Measurements from ENCODE around the gene PLEKHD1.
"Not testable (repeated sequence)": the region's sequence is repeated elsewhere in the genome, so short reads cannot be mapped to it uniquely, and the experiment has no call there.

The PLEKHD1 gene

DNA sequence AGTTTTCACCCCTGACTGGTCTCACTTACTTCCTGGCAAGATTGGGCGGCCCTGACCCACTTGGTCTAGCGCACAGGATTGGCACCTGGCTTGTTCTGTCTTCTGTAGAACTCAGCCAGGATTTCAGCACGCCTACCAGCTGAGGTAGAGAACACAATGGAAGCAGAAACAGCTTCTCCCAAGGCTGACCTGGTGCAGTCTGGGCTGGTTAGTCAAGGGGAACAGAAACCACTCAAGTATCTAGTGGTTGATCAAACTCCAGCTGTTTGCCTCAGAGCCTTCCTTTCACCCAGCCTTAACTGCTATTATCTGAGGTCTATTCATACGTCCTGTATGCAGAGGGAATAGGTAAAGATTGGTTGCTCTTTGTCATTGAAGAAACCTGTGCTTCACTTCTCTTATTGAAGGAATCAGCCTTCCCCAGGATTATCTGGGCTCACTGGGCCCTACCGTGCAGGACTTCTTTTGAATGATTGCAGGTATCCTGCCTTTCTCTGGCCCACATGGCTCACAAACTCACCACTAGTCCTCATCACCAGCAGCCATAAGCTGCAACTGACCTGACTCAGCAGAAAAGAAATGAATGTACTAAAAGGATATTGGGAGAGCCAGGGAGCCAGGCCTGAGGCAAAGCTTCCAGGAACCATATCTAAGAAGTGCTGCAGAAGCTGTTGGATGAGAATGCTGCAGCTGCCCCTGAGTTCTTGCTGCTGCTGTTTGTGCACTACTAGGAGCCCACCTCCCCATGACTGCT, 2.5 kb upstream of the PLEKHD1 start:
- no peak for DNase-seq (ENCODE audit: low read depth in 1 of 2, low spot score in 1 of 2)

DNA sequence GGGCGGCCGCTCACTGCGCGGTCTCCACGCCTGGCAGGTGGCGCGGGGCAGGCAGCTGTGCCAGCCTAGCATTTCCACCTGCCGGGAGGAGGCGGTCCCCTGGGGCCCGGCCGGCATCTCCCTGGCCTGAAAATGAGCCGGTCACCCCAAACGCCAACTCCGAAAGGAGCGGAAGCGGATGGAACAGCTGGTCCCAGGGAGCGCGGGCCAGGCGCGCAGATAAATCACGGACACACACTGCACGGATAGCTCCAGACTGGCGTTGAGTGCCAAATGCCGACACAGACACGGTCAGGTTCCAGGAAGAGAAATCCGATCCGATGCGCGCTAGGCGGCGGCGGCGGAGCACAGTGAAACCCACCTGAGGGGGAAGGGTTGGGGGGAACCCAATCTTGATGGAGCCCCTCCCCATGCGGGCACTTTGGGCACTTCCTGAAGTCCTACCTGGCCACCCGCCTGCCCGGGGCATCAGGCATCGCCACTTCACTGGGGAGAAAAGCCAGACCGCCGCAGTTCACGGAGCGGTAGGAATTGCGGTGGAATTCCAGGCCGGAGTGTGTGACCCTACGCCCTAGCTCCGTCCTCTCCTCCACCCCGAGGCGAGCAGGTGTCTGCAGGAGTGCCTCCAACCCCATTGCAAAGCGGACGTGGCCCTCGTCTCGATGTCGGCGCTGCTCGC, 624 bp upstream of the PLEKHD1 start:
- no peak for DNase-seq (ENCODE audit: low read depth in 1 of 2, low spot score in 1 of 2)

DNA sequence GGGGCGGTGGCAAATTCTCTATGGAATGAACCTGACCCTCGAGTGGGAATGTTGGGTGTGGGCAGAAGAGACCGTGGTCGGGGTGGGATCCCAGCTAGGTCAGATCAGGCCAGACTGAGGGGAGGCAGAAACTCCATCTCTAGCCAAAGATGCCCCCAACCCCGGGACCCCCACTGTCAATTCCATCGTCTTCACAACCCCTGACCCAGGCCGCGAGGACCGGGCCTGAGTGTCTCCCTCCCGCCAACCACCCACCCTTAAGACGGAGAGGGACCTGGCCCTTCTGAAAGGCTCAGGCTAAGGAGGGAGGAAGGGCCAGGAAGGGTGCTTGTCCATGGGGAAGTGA, 760 bp downstream of the PLEKHD1 start:
- no peak for DNase-seq (ENCODE audit: low read depth in 1 of 2, low spot score in 1 of 2)

GRCh38 chr14:69485701-69486100, 1.2 kb downstream of the PLEKHD1 start:
- DNase-seq (ENCODE audit: low read depth in 1 of 2, low spot score in 1 of 2) = no peak

- DNase-seq (ENCODE audit: low read depth in 1 of 2, low spot score in 1 of 2) = no peak
These were observed 2.7 kb downstream of the PLEKHD1 start for GRCh38 chr14:69487226-69487625.

DNA sequence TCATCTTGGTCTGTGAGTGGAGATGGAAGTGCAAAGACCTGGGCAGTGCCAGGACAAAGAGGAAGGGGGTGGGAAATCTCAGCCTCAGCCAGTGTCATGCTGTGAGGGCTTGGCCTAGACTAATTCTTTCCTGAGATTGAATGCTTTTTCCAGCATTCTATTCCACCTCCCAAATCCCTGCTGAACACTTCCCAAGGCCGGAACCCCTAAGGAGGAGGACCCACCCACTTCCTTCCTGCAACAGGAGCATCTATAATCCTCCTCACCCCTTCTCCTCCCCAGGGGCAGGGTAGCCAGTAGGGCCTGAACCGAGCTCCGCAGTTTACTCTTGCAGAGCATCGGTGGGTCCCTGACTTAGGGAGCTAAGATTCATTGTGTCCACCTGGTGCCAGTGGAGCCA, 3.2 kb downstream of the PLEKHD1 start:
- DNase-seq (ENCODE audit: low read depth in 1 of 2, low spot score in 1 of 2) = no peak

DNA sequence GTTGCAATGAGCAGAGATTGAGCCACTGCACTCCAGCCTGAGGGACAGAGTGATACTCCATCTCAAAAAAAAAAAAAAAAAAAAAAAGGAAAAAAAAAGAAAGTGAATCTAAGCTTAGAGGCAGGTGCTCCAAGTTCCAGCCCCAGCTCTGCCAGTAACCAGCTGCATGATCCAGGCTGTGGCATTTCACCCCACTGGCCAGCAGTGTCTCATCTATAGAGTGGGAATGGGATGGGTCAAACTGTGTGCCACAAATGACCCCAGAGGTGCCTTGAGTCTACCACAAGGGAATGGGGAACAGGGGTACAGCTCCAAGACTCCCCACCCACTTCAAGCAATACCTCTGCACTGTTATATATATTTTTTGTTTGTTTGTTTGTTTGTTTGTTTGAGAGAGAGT, 5.0 kb downstream of the PLEKHD1 start:
- DNase-seq (ENCODE audit: low read depth in 1 of 2, low spot score in 1 of 2) = no peak

- DNase-seq (ENCODE audit: low read depth in 1 of 2, low spot score in 1 of 2) = no peak
These were observed 5.8 kb downstream of the PLEKHD1 start for GRCh38 chr14:69490219-69490918.

DNA sequence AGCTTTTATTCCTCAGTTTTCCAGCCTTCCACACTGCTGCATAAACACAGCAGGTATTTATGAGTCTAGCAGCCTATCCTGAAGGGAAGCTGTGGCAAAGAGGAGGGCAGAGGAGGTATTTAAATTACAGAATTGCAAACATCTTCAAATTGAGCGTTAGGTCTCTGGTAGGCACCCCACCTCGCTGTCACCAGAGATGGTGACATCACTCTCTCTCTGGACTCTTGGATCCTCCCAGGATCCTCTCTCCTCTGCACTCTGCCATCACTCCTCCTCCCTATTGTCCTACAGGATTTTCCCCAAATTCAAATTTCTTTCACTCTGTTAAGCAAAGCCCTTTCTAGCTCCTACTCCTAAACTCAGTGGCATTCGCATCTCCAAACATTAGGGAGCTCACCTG, 6.7 kb downstream of the PLEKHD1 start:
- DNase-seq (ENCODE audit: low read depth in 1 of 2, low spot score in 1 of 2) = no peak

- no peak for DNase-seq (ENCODE audit: low read depth in 1 of 2, low spot score in 1 of 2)
These were observed 8.5 kb downstream of the PLEKHD1 start for GRCh38 chr14:69493038-69493437.

GRCh38 chr14:69493791-69494190, 9.3 kb downstream of the PLEKHD1 start:
- no peak for DNase-seq (ENCODE audit: low read depth in 1 of 2, low spot score in 1 of 2)

DNA sequence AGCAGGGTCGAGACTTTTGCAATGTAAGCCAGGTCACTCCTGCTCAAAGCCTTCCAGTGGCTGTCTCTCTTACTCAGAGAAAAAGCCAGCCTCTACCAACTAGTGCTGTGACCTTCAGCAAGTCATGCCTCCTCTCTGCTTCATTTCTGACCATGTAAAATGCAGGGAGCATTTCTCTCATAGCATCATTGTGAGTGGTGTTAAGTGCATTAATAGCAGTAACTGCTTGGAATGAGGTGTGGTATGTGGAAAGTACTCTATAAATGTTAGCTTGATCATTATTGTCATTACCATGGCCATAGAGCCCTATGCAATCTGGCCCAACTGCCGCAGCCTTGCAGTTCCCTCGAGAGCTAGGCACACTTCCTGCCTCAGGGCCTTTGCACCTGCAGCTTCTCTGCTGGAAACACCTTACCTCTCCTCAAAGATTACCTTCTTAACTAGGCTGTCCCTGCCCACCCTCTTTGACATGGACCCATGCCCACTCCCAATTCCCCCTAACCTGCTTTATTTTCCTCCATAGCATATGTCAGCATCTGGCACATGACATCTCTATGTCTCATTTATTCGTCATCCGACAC, 10.9 kb downstream of the PLEKHD1 start:
- DNase-seq (ENCODE audit: low read depth in 1 of 2, low spot score in 1 of 2) = no peak

DNA sequence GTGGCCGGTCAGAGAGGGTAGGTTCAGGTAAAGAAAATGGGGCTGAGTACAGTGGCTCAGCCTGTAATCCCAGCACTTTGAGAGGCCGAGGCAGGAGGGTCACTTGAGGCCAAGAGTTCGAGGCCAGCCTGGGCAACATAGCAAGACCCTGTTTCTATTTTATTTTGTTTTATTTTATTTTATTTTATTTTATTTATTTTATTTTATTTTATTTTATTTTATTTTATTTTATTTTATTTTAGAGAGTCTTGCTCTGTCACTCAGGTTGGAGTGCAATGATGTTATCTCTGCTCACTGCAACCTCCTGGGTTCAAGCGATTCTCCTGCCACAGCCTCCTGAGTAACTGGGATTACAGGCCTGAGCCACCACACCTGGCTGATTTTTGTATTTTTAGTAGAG, 13.3 kb downstream of the PLEKHD1 start:
- DNase-seq (ENCODE audit: low read depth in 1 of 2, low spot score in 1 of 2) = not testable (repeated sequence)

DNA sequence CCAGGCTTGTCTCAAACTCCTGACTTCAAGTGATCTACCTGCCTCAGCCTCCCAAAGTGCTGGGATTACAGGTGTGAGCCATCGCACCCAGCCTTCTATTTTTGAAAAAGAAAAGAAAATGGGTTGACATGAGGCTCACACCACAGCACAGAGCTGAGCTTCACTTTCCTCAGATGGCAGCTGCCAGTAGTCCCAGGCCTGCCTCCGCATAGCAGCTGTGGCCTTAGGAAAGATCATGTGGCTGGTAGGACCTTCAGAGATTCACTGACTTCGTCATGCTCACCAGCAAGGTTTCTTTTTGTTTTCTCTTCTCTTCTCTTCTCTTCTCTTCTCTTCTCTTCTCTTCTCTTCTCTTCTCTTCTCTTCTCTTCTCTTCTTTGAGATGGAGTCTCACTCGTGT, 13.8 kb downstream of the PLEKHD1 start:
- DNase-seq (ENCODE audit: low read depth in 1 of 2, low spot score in 1 of 2) = not testable (repeated sequence)

GRCh38 chr14:69499436-69499835, 14.9 kb downstream of the PLEKHD1 start:
- no peak for DNase-seq (ENCODE audit: low read depth in 1 of 2, low spot score in 1 of 2)

- no peak for DNase-seq (ENCODE audit: low read depth in 1 of 2, low spot score in 1 of 2)
These were observed 15.6 kb downstream of the PLEKHD1 start for GRCh38 chr14:69500096-69500495.

- no peak for DNase-seq (ENCODE audit: low read depth in 1 of 2, low spot score in 1 of 2)
These were observed 16.2 kb downstream of the PLEKHD1 start for GRCh38 chr14:69500736-69501135.

GRCh38 chr14:69501423-69501838, 16.9 kb downstream of the PLEKHD1 start:
- DNase-seq (ENCODE audit: low read depth in 1 of 2, low spot score in 1 of 2) = no peak

GRCh38 chr14:69504775-69505174, 20.2 kb downstream of the PLEKHD1 start:
- no peak for DNase-seq (ENCODE audit: low read depth in 1 of 2, low spot score in 1 of 2)

DNA sequence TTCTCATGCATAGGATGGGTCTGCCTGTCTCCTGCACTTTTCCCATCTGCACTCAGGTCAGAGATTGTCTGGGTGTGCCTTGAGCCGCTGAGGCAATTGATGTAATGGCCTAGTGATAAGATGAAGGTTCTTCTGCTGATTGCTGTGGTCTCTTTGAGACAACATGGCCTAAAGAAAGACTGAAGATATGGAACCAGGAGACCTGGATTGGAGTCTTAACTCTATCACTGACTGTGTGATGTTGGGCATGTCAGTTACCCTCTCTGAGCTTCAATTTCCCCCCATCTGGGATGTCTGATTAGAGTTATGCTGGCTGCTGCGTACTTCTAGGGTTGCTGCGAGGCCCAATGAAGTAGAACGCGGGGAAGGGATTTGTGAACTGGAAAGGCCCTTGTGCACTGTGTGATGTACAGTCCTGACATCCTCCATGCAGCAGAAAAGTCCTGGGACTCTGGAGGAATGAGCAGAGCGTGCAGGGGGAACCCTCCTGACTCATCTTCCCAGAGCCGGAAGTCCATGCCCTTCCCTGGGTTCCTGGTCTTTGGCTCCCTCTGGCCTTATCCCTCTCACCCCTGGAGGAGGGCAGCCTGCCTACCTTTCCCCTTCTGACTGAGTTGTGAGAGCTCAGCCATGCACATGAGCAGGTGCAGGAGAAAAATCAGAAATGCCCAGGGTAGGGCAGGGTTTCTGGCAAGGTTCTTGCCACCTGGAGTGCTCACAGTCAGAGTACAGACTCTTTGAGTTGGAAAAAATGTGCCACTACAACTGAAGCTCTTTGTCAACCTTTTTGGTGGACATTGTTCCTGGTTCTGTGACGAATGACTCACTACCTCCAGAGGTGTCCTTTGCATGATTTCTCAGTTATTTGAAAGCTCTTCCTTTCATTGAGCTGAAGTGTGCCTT, 21.1 kb downstream of the PLEKHD1 start:
- DNase-seq (ENCODE audit: low read depth in 1 of 2, low spot score in 1 of 2) = no peak

DNA sequence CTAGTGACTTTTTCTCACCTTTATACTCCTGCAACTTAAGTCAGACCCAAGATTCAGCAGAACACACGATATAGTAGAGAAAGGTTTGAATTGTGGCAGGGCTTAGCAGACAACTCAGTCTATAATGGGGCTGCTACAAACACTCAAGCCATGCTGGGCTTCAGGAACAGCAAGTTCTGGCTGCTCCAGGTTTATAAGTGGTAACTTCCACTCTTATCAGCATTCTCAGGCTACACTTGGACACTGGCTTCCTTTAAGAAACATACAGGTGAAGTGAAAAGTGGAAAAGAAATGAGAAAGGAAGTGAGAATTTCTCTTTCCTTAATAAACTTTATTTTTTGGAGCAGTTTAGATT, 21.7 kb downstream of the PLEKHD1 start:
- no peak for DNase-seq (ENCODE audit: low read depth in 1 of 2, low spot score in 1 of 2)
